NCI-H2196 treated with DMSO at 0.1 percent for 48 hours (cell line): Measurements from ENCODE around the gene ZDHHC11.
"Not testable (repeated sequence)": the region's sequence is repeated elsewhere in the genome, so short reads cannot be mapped to it uniquely, and the experiment has no call there.

Source experiments
- DNase-seq: peaks from one replicate; lab custom pipeline; 2025; ENCODE audit not compliant: unreplicated experiment; lab: John Stamatoyannopoulos, UW

ZDHHC11 gene

GRCh38 chr5:880816-881550, 30.2 kb upstream of the ZDHHC11 start:
- no peak for DNase-seq

- DNase-seq: not testable (repeated sequence)
Measured at GRCh38 chr5:878677-879076, 27.9 kb upstream of the ZDHHC11 start.

DNA sequence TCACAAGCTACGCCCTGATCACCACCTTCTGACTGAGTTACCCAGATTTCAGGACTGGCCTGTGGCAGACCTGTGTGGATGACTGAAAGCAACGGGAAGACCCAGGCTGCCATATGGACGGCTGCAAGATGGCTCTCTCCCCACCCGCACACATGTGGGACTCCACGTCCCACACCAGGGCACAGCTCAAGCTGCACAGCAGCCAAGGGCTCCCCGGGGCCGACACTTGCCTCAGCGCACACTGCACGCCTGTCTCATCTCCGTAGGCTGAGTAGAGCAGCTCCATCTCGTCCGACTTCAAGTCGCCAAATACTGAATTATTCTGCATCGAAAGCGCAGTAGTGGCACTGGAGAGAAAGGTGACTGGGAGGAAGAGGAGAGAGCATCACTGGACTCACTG, 27.3 kb upstream of the ZDHHC11 start:
- no peak for DNase-seq

- no peak for DNase-seq
Measured at GRCh38 chr5:876398-877365, 25.9 kb upstream of the ZDHHC11 start.

GRCh38 chr5:875931-876330, 25.1 kb upstream of the ZDHHC11 start:
- no peak for DNase-seq

GRCh38 chr5:873328-873727, 22.5 kb upstream of the ZDHHC11 start:
- no peak for DNase-seq

DNA sequence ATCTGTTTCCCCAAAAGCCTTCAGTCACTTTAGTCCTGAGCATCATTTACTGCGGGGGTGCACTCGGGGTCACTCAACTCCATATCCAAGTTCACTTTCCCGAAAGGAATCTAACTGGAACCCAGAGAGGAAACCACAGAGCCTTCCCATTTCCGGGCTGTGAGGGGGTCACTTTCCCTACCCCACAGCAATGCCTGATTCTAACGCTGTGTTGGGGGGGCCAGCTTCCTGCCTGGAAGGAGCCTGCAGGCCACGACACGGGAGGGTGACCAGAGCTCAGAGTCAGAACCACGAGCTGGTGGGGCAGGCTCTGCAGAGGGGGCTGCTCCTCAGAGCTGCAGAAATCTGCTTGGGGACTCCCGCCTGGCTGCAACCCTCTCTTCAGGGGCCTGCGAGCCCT, 21.5 kb upstream of the ZDHHC11 start:
- DNase-seq: no peak

- no peak for DNase-seq
Measured at GRCh38 chr5:871596-872298, 21.0 kb upstream of the ZDHHC11 start.

DNA sequence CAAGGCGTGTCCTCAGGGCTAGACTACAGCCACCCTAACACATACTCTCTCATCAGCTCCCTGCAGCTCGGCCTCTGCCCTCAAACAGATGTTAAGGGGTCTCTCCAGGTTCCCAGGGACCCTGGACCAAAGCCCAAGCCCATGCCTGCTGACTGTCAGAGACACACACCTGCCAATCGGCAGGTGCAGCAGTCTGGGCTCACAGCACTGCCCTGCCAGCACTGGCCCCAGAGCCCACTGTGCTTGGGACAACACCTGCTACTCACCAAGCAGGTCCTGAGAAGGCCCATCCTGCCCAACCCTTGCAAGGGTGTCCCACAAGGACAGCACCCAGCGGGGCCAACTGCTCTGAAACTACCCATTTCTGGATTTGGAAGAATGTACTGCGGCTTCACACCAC, 20.2 kb upstream of the ZDHHC11 start:
- DNase-seq: no peak

DNA sequence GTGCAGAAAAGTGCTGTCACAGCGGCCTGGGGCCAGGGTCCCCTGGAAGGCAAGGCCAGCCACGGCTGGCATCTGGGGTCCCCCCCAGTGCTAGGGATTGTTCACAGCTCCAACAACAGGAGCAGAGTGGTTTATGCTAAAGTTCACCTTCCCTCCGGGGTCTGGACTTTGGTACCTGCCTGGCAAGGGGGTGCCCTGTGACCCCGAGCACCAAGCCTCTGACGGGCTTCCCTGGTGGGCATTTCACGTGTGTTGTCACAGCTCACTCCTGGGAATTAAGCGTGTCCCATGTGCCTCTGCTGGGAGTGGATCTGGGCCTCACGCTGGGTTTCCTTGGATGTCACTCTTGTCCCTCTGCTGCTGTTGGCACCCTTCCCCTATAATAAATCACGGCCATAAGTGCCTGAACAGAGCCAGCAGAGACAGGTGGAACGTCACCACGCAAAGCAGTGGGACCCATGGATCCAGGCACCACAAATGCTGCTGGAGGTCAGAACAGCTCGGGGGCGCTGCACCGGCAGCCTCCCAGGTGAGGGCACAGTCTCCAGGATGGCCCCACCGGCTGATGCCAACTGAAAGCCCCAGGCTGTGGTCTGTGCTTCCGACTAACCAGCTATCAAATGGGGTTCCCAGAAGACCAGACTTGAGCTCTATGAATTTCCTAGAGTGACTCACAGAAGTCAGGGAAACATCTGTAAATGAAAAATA, 17.8 kb upstream of the ZDHHC11 start:
- no peak for DNase-seq

DNA sequence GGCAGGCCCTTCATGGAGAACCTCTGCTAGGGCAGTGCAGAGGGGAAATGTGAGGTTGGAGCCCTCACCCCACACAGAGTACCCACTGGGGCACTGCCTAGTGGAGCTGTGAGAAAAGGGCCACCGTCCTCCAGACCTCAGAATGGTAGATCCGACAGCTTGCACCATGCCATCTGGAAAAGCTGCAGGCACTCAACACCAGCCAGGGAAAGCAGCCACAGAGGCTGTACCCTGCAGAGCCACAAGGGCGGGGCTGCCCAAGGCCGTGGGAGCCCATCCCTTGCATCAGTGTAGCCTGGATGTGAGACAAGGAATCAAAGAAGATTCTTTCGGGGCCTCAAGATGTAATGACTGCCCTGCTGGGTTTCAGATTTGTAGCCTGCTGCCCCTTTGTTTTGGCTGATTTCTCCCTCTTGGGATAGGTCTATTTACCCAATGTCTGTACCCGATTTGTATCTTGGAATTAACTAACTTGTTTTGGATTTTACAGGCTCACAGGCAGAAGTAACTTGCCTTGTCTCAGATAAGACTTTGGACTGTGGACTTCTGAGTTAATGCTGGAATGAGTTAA, 16.6 kb upstream of the ZDHHC11 start:
- no peak for DNase-seq

DNA sequence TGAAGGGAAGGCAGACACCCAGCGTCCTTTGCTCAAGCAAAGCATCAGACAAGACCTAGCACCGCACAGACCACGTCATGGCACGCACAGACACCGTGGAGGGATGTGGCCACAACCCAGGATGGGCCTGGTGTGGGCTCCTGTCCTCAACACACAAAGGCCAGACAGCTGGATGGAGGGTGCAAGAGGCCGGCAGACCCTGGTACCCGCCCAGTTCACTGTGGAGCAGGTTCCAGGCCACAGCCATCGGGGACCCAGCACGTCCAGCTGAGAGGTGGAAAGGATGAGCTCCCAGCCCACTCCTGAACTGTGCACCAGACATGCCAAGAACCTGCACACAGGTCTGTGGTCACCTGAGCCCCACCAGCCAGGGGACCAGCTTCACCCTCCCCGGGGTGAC, 15.0 kb upstream of the ZDHHC11 start:
- no peak for DNase-seq

DNA sequence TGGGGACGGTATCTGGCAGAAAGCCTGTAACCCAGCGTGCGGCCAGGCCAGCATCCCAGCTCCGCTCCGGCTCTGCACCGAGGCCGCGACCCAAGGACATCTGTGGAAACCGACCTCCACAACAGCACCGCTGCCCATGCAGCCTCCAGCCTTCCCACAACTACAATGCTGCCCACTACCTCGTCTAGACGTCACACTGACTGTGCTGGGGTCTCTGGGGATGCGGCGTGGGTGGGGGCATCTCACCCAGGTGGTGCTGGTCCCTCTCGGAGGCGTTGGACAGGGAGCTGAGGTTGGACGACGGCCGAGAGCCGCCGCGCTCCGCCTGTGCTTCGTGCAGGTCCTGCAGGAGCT, 14.4 kb upstream of the ZDHHC11 start:
- DNase-seq: no peak

DNA sequence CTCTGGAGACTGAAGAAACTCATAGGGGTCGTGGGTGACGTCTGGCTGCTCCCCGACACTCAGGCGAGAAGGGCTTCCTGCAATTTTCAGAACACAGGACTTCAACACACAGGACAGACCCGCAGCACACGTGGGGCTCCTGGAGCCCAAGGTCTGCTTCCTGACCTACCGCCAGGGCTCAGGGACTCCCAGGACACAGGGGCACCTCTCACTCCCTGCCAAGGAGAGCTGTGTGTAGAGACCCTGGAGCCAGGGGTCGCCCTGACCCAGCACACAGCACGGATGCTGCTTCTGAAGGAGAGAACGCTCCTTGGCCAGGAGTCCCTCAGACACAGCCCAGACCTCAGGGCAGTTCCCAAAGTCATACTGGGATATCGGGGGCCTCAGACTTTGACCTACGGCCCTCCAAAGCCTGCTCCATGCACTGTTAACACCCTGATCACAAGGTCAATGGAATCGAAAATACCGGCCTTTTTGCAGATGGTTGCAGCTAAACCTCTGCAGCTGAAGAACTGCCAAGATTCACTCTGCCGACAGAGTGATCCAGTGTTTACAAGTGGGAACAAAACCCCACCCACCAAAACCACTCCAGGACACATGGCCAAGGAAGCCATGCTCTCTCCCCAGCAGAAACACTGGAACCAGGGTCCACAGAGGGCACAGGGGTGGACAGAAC, 13.8 kb upstream of the ZDHHC11 start:
- DNase-seq: no peak

DNA sequence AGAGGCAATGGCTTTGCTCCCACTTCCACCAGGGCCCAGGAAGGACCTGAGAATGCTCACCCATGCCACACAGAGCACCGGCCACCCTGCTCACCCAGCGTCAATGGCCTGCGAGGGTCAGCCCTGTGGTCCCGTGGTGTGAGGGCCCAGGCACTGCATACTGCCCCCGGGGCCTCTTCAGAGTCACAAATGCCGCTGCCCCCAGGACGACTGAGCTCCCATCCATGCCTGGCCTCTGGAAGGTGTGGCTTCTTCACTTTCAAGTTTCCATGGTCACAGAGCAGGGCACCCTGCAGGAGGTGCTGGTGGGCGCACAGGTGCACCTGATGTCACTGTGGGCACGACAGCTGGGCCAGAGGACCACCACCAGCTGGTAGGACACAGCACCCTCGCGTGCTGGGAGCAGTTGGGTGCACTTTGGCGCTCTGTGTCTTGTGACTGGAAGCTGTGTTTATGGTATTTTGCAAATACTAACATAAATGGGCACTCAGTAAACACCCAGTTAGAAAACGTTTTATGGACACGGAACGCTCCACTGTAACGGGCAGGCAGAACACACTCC, 12.5 kb upstream of the ZDHHC11 start:
- DNase-seq: no peak

DNA sequence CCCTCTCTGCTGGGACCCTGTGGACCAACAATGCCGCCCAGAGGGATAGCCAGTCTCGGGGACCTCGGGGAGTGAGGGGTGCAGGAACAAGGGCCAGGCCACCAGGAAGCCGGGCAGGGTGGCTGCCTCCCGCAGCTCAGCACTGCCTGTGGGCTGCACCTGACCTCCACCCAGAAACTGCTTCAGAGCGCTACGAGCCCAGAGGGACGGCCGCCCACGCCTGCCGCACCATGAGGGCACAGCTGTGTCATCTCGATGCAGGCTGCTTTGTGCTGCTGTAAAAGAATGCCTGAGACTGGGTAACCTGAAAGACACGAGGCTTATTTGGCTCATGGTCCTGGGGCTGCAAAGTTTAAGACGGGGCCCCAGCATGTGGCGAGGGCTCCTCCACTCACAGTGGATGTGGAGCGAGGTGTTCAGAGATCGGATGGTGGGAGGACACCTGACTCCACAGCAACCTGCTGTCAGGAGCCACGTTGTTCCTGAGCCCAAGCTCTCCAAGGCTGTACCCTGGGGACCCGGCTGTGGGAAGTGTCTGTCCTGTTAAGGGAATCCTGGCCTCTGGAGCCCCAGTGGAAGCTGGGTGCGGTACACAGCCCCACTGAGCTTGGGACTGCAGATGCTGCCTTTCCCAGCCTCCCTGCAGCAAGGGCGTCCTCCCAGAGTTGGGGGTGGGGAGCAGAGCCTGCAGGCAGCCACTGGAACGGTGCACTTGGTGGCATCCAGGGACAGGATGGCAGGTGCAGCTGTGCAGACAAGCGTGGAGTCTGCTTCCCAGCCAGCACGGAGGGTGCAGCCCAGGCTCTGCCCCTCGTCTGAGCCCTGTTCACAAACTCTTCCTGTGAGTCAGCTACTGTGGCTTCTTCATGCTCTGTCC, 11.8 kb upstream of the ZDHHC11 start:
- no peak for DNase-seq

GRCh38 chr5:861442-862366, 10.9 kb upstream of the ZDHHC11 start:
- DNase-seq: no peak
